ENCODE data around the gene REELD1.

DNA sequence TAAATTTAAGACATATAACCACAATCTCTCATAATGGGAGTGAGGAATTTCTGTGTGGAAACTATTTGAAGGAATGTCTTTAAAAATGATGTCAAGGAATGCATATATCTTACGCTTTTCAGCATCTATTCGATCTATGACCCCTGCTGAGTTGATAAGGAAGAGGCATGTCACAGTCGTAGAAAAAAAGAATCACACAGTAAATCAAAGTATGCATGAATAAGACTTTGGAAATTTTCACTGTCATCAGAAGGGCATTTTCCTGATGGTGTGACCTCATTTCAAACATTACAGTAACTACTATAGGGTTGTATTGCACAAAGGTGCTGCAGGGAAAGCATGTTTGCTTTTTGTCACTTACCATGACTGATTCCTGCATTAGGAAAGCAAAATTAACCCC is 41.5 kb downstream of the REELD1 start:
- no peak for TF ChIP-seq YY1 (IDR thresholded peaks at IDR 0.05; ENCODE audit: insufficient read depth, insufficient read length)
- TF ChIP-seq ZNF274 (IDR thresholded peaks at IDR 0.05; ENCODE audit: low read depth, low read length): no peak

All from NT2/D1 (cell line).